Fibroblast of gingiva (primary cell): ENCODE data around the gene CAMSAP1.
A peak's percentile ranks its signal among the peaks of the same experiment; 100 is the strongest.

Source experiments
- DNase-seq: peaks from one replicate; pipeline ENCODE4 v3.0.0-alpha.2; 2011; ENCODE audit warnings: low read depth

The CAMSAP1 gene

DNA sequence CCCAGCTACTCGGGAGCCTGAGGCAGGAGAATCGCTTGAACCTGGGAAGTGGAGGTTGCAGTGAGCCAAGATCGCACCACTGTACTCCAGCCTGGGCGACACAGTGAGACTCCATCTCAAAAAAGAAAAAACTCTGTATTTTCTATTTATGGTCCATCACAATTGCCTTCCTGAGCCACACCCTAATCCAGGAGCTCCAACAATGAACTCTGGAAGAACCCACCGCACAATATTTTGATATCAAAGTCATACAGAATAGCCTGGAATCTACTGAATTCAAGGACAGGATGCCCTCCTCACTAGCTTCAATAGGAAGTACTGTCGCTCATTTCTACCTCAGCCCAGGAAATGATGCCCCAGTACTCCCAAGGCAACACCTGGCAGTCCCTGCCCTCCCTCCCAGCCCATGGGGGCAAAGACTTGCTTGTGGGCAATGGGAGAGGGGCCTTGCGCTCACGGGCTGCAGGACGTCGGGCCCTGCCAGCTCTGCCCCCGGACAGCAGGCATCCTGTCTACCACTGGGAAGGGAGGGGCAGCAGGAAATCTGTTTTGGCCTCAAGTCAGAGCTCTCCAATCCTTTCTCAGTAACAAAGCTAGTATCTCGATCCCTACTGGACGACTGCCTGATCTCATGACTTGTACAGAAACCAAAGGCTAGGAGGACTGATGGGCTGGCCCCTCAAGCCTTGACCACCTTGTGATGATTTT lies 34.1 kb upstream of the CAMSAP1 start:
- DNase-seq = no peak

DNA sequence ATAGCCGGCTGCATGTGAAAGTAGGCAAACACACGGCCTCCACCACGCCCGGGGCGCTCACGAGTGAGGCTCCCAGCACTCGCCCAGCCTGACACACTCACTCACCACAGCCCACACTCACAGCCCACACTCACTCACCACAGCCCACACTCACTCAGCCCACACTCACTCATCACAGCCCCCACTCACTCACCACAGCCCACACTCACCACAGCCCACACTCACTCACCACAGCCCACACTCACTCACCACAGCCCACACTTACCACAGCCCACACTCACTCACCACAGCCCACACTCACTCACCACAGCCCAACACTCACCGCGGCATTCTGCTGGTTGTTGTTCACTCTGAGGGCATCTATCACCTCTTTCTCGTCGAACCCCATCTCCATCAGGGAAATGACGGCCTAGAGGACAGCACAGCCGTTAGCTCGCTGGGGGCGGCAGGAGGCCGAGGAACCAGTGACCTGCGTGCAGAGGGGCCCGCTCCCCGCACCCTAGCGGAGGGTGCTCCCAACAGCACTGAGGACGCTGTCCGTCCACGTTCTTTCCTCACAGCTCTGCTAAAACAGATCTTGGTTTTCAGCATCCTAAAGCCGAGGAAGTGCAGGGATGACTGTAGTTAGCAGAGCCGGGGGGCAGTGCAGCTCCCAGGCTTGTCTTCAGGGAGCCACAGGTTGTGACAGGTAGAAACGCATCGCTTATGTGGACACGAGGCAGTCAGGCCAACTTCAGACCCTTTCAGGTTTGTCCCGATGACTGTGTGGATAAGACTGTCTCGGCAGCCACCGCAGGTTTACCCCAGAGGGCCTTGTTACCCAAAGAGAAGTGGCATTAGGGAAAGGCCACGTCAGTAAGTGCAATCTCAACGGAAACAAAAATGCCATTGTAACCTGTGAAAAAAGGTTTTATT lies 32.3 kb upstream of the CAMSAP1 start:
- DNase-seq = no peak

DNA sequence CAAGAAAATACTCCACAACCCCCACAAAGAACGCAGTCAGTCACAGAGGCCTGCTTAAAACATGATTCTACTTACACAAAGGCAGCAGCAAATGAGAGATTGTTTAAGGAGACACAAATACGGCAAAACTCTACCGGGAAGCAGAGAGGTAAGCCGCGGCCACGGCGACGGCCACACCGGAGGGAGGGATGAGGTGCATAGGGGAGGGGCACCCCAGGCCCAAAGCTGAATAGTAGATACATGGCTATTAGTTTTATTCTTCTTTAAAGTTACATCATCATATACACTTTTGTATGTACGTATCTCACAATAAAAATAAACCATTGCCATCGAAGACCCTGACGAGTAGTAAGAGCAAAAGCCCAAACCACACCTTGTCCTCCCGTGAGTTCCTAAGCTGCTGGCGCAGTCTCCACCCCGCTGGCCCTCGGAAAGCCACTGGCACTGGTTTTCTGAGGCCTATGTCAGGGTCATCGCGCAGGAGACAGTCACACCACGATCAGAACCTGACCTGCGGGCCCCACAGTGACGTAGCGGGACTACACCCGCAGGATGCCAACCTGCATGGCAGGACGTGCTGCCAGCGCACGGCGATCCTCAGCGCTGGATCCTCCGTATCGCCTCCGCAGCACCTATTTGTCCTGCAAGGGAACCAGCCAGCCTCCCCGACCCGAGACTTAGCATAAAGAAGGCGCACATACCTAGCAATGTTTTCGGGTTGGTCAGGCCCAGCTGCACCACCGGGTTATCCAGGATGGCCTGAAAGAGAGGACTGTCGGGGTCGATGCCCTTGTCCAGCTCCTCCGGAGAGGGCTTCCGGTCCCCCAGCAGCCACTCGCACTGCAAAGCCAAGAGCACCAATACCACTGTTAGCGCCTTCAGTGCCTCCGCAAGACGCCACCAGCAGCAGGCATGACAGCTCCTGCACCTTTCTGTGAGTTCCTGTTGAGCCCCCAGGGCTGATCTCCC lies 30.5 kb upstream of the CAMSAP1 start:
- DNase-seq = no peak

DNA sequence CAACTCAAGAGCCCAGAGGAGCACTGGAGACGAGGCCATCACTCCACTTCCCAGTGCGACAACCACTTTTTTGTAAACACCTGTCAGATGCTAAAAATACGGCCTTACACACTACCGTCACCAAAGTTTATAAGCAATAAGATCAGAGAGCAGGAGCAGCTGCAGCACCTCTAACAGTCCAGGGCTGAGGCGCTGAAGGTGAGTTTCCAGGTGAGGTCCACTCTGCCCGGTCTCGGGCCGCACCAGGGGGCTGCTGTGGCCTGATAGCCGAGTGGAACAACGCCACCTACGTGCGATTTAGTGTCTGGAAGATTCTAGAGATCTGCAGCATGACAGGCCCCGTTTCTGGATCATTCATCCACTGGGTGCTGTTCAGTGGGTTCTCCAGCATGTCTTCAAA lies 25.8 kb upstream of the CAMSAP1 start:
- DNase-seq = no peak

DNA sequence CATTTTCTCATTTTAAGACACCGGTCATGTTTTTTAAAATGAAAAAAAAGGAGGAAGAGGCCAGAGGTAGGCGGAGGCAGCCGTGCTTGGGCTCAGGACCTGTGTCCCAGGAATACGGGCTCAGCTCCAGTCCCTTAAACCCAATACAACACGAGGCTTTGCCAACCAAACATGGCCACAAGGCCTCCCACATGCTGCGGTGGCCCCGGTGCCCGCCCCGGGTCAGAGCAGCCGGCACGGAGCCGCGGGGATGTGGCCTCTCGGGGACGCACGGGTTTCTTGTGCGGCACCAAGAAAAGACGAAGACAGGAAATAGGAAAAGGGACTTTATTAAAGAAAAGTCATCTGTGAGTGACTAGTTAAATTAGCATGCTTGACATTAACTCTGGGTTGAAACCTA lies 25.3 kb upstream of the CAMSAP1 start:
- DNase-seq = no peak

DNA sequence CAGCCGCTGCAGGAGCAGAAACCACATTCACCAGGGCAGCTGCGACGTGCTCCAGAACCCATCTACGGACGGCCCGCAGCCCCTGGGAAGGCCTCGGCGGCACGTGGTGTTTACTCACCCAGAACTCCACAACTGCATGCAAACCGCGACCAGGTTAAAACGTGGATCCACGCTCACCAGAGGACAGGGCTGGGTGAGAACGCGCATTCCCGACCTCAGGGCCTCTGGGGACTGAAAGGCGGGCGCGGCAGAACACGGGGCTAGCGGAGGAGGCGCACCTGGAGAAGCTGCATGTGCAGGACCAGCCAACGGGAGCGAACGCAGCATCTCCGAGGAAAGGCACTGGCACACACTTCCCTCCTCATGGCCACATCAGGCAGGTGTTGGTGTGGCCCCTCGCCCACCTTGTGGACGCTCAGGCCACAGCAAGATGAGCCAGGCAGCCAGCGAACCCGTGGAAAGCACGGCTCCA lies 24.0 kb upstream of the CAMSAP1 start:
- DNase-seq = no peak

DNA sequence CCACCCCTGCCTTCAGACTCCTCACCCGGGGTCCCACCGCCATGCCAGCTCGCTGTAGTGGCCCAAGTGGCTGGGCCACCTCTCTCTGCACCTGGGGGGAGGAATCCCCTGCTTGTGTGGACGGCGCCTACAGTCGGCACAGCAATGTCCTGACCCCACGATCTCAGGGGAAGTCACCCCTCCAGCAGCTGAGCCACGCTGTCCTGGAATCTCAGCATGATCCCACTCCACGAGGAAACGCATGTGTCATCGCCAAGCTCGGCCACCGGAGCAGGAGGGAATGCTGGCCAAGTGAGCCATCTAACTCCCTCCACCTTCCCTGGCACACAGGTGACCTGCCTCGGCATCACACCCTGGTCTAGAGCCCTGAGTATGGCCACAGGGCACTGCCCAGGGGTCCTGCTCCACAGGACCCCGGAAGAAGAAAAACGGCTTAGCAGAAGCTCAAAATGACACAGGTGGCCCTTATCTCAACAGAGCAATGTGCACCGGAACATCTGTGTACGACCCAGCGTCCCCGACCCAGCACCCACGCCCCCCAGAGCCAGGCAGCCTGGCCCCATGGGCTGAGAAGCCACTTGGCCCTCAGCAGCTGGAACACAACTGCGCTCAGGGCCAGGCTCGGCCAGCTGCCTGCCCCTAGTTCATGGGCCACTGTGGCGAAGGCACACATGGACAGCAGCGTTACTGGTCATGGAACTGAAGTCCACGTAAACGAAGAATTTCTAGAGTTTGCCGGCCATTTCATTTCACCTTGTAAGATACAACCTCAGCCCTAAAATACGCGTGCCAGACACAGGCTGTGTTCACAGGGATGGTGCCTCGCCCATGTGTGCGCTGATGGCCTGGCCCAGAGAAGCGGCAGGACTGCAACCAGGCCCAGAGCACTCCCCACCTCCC lies 23.4 kb upstream of the CAMSAP1 start:
- no peak for DNase-seq

DNA sequence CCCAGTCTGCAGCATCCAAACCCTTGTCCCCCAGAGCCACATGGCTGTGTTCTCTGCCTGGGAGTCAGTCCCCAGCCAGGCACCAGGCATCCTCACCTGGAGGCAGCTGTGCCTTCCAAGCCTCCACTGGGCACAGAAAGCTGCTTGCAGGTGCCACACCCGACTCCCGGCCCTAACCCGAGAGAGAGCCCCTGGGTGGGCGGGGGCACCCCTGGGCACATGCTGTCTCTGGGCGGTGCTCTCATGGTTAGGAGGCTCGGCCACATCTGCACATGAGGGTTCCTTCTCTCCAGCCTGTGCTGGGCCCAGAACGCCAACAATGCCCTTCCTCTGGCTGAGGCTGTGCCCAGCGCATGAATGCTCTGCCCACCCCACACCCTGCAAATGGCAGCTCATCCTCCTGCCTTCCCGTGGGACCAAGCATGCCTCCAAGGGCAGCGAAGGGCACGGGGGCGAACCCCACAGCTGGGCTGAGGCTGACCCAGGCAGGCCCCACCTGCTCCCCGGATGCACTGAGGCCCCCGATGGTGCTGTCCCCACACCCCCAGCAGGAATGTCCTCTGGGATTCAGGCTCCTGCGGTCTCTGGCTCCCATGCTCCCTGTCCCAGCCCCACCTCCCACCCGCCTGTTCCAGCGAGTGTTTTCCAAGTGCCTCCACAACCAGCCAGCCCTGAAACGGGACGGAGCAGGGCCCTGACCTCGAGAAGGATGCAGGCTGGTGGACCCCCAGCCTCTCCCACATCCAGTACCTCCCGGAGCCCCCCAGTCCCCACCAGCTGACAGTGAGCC lies 22.5 kb upstream of the CAMSAP1 start:
- no peak for DNase-seq

DNA sequence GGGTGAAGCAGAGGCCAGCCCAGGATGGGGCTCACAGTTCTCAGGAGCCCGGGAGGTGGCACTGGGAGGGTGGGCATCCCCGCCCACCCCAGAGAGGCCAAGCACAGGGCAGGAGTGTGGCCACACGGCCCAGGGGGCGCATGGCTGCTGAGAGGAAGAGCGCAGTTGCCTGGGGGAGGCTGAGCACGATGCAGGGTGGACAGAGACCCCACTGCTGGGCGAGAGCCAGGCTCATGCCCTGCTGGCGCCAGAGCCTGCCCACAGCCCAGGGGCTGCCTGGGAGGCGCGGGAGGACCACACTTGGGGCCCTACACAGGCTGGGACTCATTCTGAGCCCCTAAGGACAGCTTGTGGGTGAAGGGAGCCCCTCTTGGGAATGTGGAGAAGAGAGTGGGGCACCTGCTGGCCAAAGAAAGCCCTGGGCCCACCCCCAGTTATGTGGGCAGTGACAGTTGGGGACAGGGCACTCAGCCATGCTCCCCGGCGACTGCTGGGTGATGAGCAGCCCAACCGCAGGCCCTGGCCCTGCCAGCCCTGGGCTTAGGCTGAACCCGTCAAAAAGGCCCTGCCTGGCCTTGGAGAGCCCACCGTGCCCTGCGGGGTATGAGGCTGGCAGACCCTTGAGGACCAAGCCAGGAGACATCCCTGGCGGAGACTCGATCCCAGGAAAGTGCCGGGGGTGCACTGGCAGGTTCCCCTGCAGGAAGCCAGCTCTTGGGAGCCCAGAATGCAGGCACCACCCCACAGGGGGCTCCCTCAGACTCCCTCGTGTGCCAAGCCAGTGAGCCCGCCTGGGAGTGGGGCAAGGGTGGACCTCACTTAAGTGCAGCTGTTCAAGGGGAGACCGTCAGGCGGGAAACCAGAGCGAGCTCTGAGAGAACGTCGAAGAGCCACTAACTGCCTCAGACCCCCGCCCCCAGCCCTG lies 21.6 kb upstream of the CAMSAP1 start:
- DNase-seq = no peak

DNA sequence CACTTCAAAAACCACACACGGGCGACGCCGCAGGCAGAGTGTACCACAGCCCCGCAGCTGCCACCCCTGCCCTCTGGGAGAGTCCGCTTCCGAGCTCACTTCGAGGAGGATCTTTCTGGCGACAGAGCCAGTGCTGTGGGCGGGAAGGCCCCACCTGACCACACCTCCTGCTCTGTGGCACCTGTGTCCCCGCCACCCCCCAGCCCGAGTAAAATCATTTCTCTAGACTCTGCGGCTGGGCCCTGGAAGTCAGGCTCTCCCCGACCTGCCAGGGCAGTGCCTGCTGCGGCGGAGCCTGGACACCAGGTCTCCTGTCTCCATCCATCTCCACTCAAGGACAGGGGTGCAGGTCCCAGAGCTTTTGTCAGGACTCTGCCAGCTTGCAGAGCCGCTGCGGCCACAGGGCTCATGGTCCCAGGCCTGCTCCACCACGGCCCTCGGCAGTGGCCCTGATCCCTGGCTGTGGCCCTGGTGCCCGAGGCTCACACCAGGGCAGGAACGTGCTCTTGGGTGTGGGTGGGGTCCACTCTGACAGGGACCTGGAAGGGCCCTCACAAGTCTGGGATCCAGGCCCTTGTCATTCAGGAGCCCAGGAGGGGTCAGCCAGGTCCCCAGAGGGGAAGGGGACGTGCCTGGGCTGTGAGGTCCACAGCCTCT lies 20.9 kb upstream of the CAMSAP1 start:
- no peak for DNase-seq

DNA sequence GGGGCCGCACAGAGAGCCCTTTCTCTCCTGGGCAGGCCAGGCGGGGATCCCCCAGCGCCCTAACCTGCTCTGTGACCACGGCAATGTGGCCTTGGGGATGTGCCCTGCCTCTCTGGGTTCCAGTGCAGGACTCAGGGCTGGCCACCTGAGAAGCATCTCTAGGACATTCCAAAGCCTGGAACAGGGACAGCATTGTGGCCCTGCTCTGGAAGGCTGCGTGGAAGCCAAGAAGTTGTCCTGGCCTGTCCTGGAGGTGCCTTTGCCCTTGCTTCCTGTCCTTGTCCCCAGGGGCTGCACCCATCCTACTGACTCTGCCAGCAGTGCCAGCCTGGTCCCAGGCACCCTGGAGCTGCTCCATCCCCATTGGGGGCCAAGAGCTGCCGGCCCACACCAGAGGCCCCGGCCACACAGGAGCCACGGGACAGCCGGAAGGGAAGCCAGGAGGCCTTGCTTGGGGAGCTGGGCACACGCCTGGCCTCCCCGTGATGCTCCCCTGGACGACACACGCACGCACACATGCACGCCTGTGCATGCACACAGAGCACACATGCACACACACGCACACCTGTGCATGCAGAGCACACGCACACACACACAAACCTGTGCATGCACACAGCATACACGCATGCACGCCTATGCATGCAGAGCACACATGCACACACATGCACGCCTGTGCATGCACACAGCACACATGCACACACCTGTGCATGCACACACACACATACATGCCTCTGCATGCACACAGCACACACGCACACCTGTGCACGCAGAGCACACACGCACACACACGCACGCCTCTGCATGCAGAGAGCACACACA lies 20.1 kb upstream of the CAMSAP1 start:
- DNase-seq = no peak

DNA sequence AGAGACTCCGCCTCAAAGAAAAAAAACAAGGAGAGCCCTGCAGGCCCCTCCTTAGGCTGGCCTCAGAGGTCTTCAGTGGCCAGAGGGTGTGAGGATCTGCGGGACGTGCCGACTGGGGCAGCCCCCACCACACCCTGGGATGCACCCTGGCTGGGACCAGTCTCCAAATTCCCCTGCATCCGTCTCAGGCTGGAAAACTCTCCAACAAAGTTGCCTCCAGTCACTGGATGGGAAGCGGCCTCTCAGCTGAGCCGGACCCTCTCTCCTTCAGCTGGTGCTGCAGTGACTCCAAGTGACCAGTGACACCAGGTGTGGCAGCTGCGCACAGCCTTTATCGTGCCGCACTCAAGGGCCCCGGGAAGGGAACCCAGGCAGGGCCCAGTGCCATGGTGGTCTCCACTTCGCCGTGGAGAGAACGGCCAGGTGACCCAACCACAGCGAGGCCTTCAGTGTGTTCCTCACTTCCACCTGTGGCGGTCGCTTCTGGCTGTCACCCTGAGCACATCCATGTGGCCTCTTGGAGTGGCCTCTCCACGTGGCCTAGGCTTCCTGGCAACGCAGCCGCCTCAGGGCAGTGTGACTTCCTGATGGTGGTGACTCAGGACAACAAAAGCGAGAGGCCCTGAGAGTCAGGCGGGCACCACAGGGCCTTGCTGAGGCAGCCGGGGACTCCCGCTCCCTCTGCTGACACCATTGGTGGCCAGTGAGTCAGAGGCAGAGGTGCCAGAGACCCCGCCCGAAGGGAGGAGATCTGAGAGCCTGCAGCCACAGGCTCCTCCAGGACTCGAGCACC lies 19.3 kb upstream of the CAMSAP1 start:
- peak; percentile 79 for DNase-seq

DNA sequence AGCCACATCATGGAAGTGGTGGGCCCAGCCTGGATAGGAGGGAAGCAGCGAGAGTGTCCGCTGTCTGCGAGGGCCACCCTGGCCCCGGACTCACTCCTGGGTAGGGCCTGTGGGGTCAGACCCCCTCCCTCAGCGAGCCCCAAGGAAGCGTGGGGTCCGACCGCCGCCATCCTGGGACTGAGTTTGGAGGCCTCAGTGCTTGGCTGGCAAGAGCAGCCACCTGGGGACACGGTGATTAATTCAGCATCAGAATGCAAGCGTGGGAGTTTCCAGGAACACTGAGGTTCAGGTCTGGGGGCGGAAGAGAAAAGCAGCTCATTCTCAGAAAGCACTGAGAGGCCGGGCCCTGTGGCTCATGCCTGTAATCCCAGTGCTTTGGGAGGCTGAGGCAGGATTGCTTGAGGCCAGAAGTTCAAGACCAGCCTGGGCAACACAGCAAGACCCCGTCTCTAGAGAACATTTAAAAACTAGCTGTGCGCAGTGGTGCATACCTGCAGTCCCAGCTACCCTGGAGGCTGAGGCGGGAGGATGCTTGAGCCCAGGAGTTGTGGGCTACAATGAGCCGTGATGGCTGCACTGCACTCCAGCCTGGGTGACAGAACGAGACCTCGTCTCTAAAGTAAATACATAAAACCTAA lies 18.3 kb upstream of the CAMSAP1 start:
- DNase-seq = no peak

DNA sequence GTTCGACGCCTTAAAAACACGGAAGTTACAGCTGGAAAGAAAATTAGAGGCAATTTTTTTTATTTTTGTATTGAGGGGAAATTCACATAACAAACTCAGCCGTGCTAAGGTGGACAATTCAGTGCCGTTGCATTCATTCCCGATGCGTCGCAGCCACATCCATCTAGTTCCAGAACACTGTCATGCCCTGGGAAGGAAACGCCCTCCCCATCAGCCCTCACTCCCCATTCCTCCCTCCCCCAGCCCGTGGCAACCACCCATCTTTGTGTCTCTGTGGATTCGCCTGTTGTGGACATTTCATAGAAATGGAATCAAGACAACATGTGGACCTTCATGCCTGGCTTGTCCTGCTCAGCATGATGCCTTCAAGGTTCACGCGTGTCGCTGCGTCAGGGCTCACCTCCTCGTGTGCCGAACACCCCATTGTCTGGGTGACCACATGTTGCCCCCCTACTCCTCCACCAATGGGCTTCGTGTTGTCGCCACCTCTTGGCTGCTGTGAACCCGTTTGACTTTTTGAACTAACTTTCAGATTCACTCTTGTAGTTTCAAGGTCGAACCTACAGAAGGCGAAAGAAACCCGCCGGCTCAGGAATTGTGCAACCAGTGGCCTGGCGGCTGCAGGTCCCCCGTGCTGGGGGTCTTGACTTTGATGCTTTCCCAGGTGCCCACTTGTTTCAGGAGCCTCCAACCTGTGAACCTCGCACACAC lies 17.4 kb upstream of the CAMSAP1 start:
- DNase-seq = no peak

DNA sequence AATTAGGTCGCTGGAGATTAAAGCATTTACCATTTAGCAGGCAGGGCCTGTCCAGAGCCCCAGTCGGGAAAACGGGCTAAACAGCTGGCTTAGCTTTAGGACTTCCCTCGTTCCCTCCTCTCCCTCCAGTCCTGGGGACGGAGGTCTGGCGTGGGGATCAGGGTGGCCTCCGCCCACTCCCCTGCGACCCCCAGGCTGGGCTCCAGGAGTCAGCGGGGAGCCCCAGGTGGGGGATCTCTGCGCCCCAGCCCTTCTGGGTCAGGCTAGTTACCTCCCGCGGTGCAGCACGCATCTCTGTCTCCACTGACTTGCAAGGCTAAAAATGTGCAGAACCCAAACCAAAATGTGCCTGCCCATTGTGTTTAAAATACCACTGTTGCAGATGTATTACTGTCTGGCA lies 16.2 kb upstream of the CAMSAP1 start:
- DNase-seq = no peak
